Amniotic epithelial cell (primary cell): ENCODE results near the gene MED12.

Experiments used
- DNase-seq: peaks from one replicate; pipeline ENCODE4 v3.0.0-alpha.2; 2010; ENCODE audit warnings: low read depth

MED12 gene

GRCh38 chrX:71118032-71118984, at the start of gene MED12:
MED12 (plus strand) TSS chrX:71118596; CDS start chrX:71118755, 159 bp downstream.
- DNase-seq, result peak; percentile 75

- no peak for DNase-seq
Observed at GRCh38 chrX:71070531-71070930, 47.9 kb upstream of the MED12 start.

- peak; percentile 78 for DNase-seq
Observed at GRCh38 chrX:71081330-71082123, 36.9 kb upstream of the MED12 start.

- DNase-seq, result no peak
Observed at GRCh38 chrX:71082124-71082647, 36.2 kb upstream of the MED12 start.

GRCh38 chrX:71082822-71083221, 35.6 kb upstream of the MED12 start:
- DNase-seq, result no peak

GRCh38 chrX:71085900-71086299, 32.5 kb upstream of the MED12 start:
- DNase-seq, result no peak

- no peak for DNase-seq
Observed at GRCh38 chrX:71091263-71091662, 27.1 kb upstream of the MED12 start.

GRCh38 chrX:71095033-71095432, 23.4 kb upstream of the MED12 start:
- no peak for DNase-seq

- DNase-seq, result peak; percentile 82
Observed at GRCh38 chrX:71095555-71095980, 22.8 kb upstream of the MED12 start, which contains the start of gene FOXO4. FOXO4 (plus strand) TSS chrX:71095851; CDS start chrX:71096529, 678 bp downstream.

- DNase-seq, result peak; percentile 37
Observed at GRCh38 chrX:71095981-71096759, 22.2 kb upstream of the MED12 start.

GRCh38 chrX:71096760-71097032, 21.7 kb upstream of the MED12 start:
- DNase-seq, result no peak

GRCh38 chrX:71098302-71098701, 20.1 kb upstream of the MED12 start:
- peak; percentile 44 for DNase-seq

- no peak for DNase-seq
Observed at GRCh38 chrX:71098951-71099506, 19.4 kb upstream of the MED12 start.

- no peak for DNase-seq
Observed at GRCh38 chrX:71099736-71100135, 18.7 kb upstream of the MED12 start.

- DNase-seq, result no peak
Observed at GRCh38 chrX:71100581-71101505, 17.6 kb upstream of the MED12 start.

- DNase-seq, result no peak
Observed at GRCh38 chrX:71102292-71102691, 16.1 kb upstream of the MED12 start.

- no peak for DNase-seq
Observed at GRCh38 chrX:71103110-71103983, 15.0 kb upstream of the MED12 start.

- DNase-seq, result no peak
Observed at GRCh38 chrX:71105628-71106027, 12.8 kb upstream of the MED12 start.

- no peak for DNase-seq
Observed at GRCh38 chrX:71106427-71106826, 12.0 kb upstream of the MED12 start, which contains the start of gene CXorf65. CXorf65 (minus strand) TSS chrX:71106740; CDS start chrX:71106556, 184 bp downstream.
